HG03066 (cell line): ENCODE results near the gene FLVCR2.
"Not testable (repeated sequence)": the region's sequence is repeated elsewhere in the genome, so short reads cannot be mapped to it uniquely, and the experiment has no call there.

Source experiments
- ATAC-seq: cut with Tn5 transposase; IDR thresholded peaks from one replicate; pipeline ENCODE4 v1.9.1; 2021; ENCODE audit warnings: low read depth; ENCODE audit not compliant: unreplicated experiment

Gene FLVCR2

DNA sequence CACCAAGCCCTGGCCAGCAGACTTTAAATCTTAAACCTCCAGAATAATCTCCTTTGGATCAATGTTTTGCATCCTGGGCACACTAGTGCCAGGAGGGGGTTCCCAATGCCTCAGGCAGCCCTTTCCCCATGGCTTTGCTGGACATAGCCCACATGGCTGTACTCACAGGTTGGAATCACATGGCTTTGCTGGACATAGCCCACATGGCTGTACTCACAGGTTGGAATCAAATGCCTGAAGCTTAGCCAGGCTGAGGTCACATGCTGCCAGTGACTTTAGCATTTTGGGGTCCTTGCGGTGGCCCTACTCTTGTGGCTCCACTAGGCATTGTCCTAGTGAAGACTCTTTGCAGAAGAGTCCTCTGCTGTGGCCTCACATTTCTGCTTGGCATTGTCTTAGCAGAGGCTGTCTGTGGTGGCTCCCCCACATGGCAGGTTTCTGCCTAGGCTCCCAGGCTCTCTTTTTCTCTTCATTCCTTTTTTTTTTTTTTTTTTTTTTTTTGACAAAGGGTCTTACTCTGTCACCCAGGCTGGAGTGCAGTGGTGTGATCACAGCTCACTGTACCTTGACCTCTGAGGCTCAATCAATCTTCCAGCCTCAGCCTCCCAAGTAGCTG, 13.0 kb downstream of the FLVCR2 start:
- ATAC-seq: no peak

DNA sequence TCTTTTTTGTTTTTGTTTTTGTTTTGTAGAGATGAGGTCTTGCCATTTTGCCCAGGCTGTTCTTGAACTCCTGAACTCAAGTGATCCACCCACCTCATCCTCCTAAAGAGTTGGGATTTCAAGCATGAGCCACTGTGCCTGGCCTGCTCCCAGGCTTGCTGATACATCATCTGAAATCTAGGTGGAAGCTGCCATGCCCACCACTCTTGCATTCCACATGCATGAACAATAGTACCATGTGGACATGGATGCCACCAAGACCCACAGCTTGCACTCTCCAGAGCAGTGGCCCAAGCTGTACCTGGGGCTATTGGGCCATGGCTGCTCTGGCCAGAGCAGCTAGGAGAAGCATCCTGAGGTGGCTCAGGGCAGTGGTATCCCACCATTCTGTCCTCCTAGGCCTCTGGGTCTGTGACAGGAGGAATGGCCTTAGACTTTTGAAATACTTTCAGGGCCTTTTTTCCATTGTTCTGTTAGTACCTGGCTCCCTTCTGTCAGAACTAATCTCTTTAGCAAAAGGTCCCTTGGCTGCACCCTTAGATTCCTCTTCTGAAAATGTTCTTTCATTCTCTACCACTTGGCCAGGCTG, 13.7 kb downstream of the FLVCR2 start:
- ATAC-seq: no peak

GRCh38 chr14:75595226-75595625, 16.8 kb downstream of the FLVCR2 start:
- ATAC-seq: no peak

DNA sequence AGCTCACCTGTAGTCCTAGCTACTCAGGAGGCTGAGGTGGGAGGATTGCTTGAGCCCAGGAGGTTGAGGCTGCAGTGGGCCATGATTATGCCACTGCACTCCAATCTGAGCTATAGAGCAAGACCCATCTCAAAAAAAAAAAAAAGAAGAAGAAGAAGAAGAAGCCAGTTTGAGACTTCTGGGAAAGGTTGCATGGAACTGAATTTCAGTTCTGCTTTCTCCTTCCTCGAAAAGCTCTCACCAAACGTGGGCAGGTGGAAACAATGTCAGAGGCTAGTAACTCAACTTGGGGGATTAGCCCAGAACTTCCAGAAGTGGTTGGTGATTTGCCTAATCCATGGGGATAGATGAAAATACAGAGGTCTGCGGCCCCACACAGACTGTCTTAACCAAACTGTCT, 18.7 kb downstream of the FLVCR2 start:
- no peak for ATAC-seq

- not testable (repeated sequence) for ATAC-seq
These were observed 21.7 kb downstream of the FLVCR2 start for GRCh38 chr14:75600100-75600499.

GRCh38 chr14:75601061-75601460, 22.6 kb downstream of the FLVCR2 start:
- not testable (repeated sequence) for ATAC-seq

DNA sequence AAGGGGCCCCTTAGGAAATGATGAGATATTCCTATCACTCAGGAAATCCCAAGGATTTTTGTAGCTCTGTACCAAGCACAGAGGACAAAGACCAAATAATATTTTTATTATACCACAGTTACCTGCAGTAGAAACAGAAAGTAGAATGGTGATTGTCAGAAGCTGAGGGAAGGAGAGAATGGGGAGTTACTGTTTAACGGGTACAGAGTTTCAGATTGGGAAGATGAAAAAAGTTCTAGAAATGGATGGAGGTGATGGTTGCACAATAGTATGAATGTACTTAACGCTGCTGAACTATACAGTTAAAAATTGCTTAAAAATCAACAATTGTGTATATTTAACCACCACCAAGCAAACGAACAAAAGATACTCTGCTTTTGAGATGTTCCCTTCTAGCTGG, 24.1 kb downstream of the FLVCR2 start:
- ATAC-seq: no peak

GRCh38 chr14:75604979-75605851, 26.8 kb downstream of the FLVCR2 start:
- no peak for ATAC-seq

DNA sequence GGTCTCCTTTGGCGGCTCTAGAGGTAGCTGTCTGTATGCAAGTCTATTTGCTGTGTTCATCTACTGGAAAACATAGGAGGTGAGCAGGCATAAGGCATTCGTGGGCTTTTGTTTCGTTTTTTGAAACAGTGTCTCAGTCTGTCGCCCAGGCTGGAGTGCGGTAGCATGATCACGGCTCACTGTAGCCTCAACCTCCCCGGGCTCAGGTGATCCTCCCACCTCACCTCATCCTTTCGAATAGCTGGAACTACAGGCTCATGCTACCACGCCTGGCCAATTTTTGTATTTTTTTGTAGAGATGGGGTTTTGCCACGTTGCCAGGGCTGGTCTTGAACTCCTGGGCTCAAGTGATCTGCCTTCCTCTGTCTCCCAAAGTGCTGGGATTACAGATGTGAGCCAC, 27.5 kb downstream of the FLVCR2 start:
- no peak for ATAC-seq

DNA sequence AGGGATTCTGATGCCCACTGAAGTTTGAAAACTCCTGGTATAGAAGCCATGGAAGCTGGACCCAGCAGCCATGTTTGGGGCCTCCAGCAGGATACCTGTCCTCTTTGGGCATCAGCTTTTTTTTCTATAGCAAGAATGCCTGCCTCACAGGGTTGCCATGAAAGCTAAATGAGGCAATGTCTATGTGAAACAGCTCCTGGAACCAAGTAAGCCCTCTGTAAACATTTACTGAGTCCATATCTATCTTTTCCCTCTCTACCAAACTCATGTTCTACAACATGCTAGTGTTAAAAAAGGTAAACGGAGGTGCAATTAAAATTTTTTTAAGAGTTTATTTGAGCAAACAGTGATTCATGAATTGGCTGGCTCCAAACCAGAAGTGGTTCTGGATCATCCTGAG, 28.6 kb downstream of the FLVCR2 start:
- ATAC-seq: no peak

- ATAC-seq: no peak
These were observed 29.6 kb downstream of the FLVCR2 start for GRCh38 chr14:75607842-75608640.

DNA sequence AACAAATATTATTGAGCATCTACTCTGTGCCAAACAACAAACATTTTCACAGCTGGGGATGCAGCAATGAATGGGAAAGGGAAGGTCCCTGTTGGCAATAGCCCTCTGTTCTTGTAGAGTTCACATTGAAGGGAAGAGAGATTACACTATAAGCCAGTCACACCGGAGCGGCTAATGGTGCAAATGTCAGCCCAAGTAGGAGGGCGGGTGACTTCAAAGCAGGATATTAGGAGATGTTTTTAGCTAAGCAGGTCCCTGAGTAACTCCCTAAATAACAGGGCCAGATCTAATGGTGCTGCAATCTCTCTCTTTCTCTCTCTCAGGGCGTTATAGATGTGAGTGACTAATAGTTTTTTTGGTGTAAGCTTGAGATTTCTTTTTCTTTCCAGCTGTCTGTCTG, 30.7 kb downstream of the FLVCR2 start:
- ATAC-seq: no peak

DNA sequence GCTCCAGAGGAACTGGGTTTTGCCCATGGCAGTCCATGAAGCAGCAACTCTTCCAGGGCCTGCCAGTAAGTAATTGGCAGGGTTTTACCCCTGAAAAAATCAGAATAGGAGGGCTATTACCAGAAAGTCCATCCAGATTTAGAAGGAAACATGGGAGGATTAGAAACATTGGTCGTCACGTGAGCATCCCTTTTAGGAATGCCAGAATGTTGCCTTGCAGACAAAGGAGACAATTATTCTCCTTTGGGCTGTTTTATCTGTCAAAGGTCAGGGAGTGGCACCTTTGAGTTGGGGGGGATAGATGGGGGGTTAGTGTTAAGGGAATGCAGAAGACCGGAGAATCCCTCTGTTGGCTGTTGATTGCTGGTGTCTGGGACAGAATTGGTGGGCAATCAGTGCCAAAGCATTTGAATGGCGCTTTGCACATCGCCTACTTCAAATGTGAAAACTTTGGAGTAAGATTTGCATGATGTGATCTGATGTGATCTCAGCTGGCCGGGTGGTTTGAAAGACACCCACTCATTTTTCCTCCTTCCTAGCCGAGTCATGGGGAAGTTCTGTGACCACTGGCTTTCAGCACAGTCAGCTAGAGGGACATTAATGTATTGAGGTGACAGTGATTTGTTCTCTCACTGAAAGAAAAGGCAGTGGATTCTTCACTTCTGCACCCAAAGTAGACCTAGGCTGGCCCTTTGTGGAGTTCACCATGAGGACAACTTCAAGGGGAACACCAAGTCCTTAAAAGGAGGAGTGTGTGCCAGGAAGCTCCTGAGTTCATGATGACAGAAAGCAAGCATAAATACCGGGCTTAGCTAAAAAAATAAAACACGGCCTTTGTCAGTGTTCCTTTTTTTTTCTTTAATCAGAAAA, 31.4 kb downstream of the FLVCR2 start:
- no peak for ATAC-seq

GRCh38 chr14:75610834-75611233, 32.4 kb downstream of the FLVCR2 start:
- ATAC-seq: no peak

GRCh38 chr14:75612157-75612556, 33.7 kb downstream of the FLVCR2 start:
- ATAC-seq: no peak

GRCh38 chr14:75614179-75614578, 35.8 kb downstream of the FLVCR2 start:
- ATAC-seq: no peak

GRCh38 chr14:75615200-75615599, 36.8 kb downstream of the FLVCR2 start:
- ATAC-seq: no peak

GRCh38 chr14:75619548-75619947, 41.1 kb downstream of the FLVCR2 start:
- no peak for ATAC-seq

DNA sequence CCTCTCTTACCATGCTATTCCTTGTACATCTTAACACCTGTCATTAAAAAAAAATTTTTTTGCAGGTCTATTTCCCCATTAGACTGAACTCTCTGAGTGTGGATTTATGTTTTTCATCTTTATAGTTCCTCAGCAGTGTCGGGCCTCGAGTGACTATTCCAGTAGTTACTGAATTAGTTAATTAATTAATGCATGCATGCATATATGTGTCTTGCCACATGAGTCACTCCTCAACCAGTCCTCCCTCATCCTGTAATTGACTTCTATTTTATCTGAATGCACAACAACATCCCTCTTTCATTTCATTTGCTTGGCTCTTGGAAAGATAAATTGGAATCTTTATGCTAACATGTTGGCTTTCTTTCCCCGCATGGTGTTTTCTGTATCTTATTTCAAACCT, 46.6 kb downstream of the FLVCR2 start:
- ATAC-seq: no peak

DNA sequence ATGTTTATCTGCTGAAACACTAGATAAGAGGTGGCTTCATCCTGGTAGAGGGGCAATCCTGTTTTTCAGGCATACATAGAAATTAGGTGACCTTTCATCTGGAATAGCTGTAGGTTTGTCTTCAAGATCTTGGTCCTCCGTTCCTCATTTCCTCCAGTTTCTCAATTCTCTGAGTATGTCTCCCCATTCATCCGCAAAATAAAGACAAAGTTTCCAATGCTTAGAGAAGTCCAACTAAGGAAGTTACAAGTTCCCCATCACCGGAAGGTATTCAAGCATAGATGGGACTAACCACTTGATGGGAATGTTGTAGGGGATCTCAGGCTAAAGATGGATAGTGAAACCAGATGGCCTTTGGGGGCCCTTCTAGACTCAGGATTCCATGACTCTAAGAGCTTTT, 48.0 kb downstream of the FLVCR2 start:
- ATAC-seq: no peak
